ENCODE results near the gene EML4.
A peak's percentile ranks its signal among the peaks of the same experiment; 100 is the strongest.
"Not testable (repeated sequence)": the region's sequence is repeated elsewhere in the genome, so short reads cannot be mapped to it uniquely, and the experiment has no call there.

The EML4 gene, protein sequence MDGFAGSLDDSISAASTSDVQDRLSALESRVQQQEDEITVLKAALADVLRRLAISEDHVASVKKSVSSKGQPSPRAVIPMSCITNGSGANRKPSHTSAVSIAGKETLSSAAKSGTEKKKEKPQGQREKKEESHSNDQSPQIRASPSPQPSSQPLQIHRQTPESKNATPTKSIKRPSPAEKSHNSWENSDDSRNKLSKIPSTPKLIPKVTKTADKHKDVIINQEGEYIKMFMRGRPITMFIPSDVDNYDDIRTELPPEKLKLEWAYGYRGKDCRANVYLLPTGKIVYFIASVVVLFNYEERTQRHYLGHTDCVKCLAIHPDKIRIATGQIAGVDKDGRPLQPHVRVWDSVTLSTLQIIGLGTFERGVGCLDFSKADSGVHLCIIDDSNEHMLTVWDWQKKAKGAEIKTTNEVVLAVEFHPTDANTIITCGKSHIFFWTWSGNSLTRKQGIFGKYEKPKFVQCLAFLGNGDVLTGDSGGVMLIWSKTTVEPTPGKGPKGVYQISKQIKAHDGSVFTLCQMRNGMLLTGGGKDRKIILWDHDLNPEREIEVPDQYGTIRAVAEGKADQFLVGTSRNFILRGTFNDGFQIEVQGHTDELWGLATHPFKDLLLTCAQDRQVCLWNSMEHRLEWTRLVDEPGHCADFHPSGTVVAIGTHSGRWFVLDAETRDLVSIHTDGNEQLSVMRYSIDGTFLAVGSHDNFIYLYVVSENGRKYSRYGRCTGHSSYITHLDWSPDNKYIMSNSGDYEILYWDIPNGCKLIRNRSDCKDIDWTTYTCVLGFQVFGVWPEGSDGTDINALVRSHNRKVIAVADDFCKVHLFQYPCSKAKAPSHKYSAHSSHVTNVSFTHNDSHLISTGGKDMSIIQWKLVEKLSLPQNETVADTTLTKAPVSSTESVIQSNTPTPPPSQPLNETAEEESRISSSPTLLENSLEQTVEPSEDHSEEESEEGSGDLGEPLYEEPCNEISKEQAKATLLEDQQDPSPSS

GRCh38 chr2:42169100-42169873 is at the start of gene EML4:
EML4 (plus strand) TSS chr2:42169353; CDS start chr2:42169612, 259 bp downstream.
- peak within 1 kb of the TSS; percentile 84 for H3K27ac ChIP-seq
- TF ChIP-seq ZFX (IDR thresholded peaks at IDR 0.05): 0 out of 2 replicates have a peak, but pooled peaks have one; percentile 24
- TF ChIP-seq CTCF (conservative IDR thresholded peaks at IDR 0.05): no peak

DNA sequence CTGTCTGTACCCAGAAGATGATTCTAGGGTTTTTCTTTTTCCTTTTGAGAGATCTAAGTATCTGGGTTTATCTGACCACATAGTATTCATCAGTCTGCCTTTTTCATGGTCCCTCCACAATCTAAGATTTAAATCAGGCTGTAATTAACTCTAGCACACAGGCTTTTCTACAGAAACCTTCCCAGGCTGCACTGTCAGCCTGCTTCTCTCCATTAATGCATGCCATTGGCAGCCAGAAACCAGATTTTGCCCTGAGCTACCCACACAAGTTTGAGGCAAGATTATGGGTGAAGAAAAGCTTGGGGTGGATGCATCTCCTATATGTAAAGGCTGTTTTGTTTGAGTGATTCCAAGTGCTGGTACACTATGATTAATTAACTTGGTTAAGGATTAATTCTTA is 45.7 kb upstream of the EML4 start:
- no peak overlapping the region for H3K27ac ChIP-seq
- no peak for TF ChIP-seq CTCF (conservative IDR thresholded peaks at IDR 0.05)
- TF ChIP-seq ZFX (IDR thresholded peaks at IDR 0.05): no peak

- no peak overlapping the region for H3K27ac ChIP-seq
- no peak for TF ChIP-seq CTCF (conservative IDR thresholded peaks at IDR 0.05)
- no peak for TF ChIP-seq ZFX (IDR thresholded peaks at IDR 0.05)
Observed at GRCh38 chr2:42124011-42124785, 45.0 kb upstream of the EML4 start.

GRCh38 chr2:42125841-42126594 is 43.1 kb upstream of the EML4 start:
- no peak overlapping the region for H3K27ac ChIP-seq
- TF ChIP-seq CTCF (conservative IDR thresholded peaks at IDR 0.05) (no peak), ZFX (IDR thresholded peaks at IDR 0.05) (no peak)

DNA sequence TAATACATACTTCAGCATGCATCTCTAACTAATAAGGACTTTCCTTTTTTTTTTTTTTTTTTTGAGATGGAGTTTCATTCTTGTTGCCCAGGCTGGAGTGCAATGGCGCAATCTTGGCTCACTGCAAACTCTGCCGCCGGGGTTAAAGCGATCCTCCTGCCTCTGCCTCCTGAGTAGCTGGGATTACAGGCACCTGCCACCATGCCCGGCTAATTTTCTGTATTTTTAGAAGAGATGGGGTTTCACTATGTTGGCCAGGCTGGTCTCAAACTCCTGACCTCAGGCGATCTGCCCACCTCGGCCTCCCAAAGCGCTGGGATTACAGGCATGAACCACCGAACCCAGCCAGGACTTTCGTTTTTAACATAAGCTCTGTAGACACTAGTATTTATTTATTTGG is 42.3 kb upstream of the EML4 start:
- H3K27ac ChIP-seq: not testable (repeated sequence)

DNA sequence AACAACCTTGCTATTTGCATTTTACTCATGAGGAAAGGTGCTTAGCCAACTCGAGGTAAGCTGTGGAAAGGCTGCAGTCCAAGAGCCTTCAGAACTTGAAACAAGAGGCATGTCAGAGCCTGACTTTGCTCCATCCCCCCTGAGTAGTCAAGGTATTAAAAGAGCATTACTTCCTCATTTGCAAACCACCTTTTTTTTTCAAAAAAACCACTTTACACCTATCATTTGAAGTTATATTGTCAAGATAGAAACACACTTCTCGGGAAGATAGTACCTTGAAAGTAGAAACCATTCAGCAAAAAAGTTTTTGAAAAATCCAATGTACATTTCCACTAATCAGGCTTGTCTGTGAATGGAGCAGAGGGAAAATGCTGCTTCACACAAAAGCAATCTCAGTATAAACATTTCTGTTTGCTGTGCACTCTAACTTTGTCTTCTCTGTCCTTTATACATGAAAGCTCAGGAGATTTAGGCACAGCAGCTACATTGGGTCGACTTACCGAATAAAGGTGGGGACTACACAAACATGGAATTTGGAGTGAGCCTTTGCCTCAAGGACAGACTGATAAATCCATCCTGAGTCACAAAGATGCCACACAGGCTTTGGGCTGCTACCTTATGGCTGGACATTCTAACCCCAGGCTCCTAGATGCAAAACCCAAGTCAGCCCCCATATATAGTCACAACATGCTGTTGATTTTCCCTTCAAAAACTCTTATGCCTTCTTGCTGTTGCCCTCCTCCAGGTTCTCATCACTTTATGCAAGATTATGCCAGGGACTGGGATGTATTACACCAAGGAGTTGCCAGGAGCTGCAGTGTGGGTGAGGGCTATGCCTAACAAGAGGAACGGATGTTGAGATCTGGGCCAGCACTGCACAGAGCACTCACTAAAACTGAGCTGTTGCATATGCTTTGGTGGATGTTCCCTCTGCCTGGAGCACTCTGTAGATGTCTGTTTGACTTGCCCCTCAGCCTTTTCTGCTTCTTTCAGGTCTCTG is 41.4 kb upstream of the EML4 start:
- TF ChIP-seq CTCF (conservative IDR thresholded peaks at IDR 0.05) (no peak), ZFX (IDR thresholded peaks at IDR 0.05) (no peak)
- no peak overlapping the region for H3K27ac ChIP-seq
